GM08714 (cell line): ENCODE measurements around the gene MAGEA11.
"Not testable (repeated sequence)": the region's sequence is repeated elsewhere in the genome, so short reads cannot be mapped to it uniquely, and the experiment has no call there.

Experiments used
- H3K4me3 ChIP-seq: fragments of 200-500 bp; sonication (Bioruptor generic); 2 replicates; pipeline ENCODE4 v1.5.1; 2014; ENCODE audit warnings: mild to moderate bottlenecking, low read length, inconsistent platforms
- ZNF274 ChIP-seq: IDR thresholded peaks from 2 replicates; pipeline ENCODE4 v1.6.1; 2012; ENCODE audit warnings: mild to moderate bottlenecking, low read depth, low read length

The MAGEA11 gene

DNA sequence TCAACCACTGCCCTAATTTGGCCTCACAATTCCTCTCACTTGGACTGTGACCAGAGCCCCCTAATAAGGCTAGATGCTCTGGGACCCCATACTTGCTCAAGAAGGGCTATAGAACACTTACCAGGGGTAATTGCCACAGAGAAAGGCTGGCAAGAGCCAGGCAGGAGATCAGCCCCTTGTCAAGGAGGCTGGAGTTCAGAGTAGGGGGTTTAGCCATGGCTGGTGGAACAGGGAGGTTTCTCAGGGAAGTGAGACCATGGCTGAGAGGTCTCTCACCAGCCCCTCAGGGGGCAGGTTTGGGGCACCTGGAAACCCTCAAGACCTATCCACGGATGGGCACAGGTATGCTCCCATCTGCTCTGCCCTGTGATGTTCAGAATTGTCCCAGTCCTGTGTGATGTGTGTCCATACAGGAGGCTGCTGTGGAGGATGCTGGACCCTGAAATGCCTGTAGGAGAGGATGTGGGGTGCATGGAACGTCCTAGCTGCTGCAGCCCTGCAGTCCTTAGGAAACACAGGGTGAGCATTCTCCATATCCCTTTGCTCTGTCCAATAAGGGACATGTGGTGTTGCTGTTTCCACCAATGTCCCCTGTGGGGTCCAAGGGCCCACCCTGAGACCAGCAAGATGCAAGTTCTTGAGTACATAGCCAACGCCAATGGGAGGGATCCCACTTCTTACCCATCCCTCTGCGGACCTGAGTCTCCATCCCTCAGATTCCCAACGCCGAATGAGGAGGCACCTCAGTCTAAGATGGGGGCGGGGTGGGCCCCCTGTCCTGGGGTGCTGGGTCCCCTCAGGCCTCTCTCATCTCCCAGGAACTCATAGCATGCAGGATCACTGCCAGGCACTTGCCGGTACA is 45.6 kb downstream of the MAGEA11 start:
- TF ChIP-seq ZNF274: no peak
- no peak overlapping the region for H3K4me3 ChIP-seq

DNA sequence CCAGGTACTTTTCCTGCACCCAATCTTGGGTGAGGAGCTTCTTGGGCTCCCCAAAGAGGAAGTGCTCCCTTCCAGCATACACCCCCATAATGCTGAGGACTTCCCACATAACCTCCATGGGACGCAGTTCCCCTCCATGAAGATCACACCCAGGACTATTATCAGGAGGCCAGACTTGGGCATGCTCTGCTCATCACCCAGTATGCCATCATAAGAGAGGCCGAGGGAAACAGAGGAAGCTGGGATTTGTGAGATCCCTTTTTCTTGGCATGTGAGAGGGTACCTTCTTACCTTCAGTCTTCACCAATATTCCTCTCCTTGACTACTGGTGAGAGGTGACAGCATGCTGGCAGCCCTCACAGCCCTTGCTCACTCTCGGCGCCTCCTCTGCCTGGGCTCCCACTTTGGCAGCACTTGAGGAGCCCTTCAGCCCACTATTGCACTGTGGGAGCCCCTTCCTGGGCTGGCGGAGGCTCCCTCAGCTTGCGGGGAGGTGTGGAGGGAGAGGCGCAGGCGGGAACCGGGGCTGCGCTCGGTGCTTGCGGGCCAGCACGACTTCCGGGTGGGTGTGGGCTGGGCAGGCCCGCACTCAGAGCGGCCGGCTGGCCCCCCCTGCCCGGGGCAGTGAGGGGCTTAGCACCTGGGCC is 46.3 kb downstream of the MAGEA11 start:
- H3K4me3 ChIP-seq: no peak overlapping the region
- no peak for TF ChIP-seq ZNF274

GRCh38 chrX:149758715-149759078 is 46.8 kb downstream of the MAGEA11 start:
- not testable (repeated sequence) for H3K4me3 ChIP-seq

GRCh38 chrX:149759824-149760223 is 48.0 kb downstream of the MAGEA11 start:
- no peak overlapping the region for H3K4me3 ChIP-seq
- no peak for TF ChIP-seq ZNF274

- TF ChIP-seq ZNF274: no peak
- no peak overlapping the region for H3K4me3 ChIP-seq
Observed at GRCh38 chrX:149760965-149761364, 49.1 kb downstream of the MAGEA11 start.

DNA sequence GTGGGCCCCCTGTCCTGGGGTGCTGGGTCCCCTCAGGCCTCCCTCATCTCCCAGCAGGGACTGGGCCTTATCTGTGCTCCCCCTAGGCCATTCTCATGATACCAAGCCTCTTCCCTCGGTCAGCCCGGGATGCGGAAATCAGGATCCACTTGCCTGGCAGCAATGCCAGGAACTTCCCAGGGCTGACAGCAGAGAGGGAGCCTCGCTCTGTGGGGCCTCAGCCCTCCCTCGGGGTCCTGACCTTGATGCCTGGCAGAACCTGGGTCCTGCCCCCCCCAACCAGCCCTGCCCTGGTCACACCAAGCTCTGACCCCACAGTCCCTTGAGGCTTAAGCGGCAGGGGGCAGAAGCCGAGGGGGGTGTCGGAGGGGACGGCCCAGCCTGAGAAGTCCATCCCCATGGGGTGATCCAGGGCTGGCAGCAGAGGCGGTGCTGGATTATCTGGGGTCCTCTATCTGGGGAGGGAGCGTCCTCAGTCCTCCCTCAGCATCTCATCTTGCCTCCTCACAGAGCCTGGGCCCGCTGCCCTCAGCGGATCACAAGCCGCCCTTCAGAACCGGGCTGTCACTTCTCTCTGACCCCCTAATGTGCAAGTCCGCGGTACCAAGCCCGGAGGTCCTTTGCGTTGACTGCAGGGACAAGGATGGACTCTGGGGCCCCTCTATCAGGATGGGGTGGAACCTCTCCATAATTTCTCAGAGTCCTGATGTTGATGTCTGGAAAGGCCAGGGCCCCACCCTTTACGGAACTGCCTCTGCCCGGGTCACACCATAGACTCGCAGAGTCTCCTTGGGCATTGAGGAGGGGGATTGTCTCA is 50.2 kb downstream of the MAGEA11 start:
- H3K4me3 ChIP-seq: not testable (repeated sequence)

DNA sequence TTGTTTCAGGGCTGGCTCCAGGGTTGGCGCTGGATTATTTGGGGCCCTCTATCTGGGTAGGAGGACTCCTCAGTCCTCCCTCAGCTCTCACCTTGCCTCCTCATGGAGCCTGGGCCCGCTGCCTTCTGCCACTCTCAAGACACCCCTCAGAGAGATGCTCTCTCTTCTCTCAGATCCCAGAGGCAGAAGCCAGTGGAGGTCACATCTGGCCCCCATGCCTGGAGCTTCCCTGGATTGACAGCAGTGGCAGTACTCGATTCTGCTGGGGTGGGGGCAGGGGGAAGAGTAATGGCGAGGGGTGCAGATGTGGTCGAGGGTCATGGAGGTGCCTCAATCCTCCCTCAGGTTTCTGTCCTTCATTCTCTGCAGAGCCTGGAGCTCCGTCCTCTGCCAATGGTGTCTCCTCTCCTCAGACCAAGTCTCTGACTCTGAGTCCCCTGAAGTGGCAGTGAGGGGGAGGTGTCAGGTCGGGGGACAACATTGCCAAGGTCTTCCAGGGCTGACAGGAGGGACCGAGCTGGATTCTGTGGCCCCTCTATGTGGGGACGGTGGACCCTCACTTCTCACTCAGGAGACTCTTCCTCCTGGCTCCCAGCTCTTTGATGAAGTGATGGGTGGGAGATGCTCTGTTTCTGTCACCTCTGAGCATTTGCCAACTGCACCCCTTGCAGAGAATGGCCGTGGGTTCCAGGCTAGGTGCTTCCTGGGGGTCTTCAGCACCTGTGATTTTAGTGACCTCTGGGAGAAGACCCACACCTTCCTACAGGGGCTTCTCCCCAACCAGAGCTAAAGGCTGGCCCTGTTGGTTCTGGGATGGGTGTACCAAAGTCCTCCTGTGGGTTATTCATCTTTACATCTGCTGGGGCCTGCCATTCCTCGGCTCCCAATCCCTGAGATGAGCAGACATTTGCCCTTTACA is 51.1 kb downstream of the MAGEA11 start:
- no peak overlapping the region for H3K4me3 ChIP-seq
- no peak for TF ChIP-seq ZNF274
